IMR-90 (cell line): ENCODE data around the gene BCAR1.

Source experiments
- CEBPB ChIP-seq: IDR thresholded peaks from 2 replicates; pipeline ENCODE4 v1.6.1; 2012; ENCODE audit warnings: low read depth, low read length, improper control_type of control experiment
- CHD1 ChIP-seq: IDR thresholded peaks from 2 replicates; pipeline ENCODE4 v1.6.1; 2012; ENCODE audit warnings: low read depth, low read length, improper control_type of control experiment
- FOS ChIP-seq: fragments of 150-350 bp; IDR thresholded peaks from 2 replicates; pipeline ENCODE4 v1.6.1; 2016; ENCODE audit warnings: low read depth, low read length
- MAFK ChIP-seq: IDR thresholded peaks from 2 replicates; pipeline ENCODE4 v1.6.1; 2012; ENCODE audit warnings: low read depth, low read length, improper control_type of control experiment
- MAZ ChIP-seq: IDR thresholded peaks from 2 replicates; pipeline ENCODE4 v1.6.1; 2012; ENCODE audit warnings: low read depth, mild to moderate bottlenecking, low read length, improper control_type of control experiment, moderate library complexity, borderline replicate concordance
- POLR2A ChIP-seq: IDR thresholded peaks from 2 replicates; pipeline ENCODE4 v1.6.1; 2012; ENCODE audit warnings: mild to moderate bottlenecking, low read depth, low read length
- RAD21 ChIP-seq: IDR thresholded peaks from 2 replicates; pipeline ENCODE4 v1.6.1; 2012; ENCODE audit warnings: low read length, improper control_type of control experiment
- RFX5 ChIP-seq: IDR thresholded peaks from 2 replicates; pipeline ENCODE4 v1.8.0; 2012; ENCODE audit warnings: low read depth, mild to moderate bottlenecking, low read length, moderate library complexity
- SMC3 ChIP-seq: fragments of 150-350 bp; IDR thresholded peaks from 2 replicates; pipeline ENCODE4 v1.6.1; 2016; ENCODE audit warnings: low read depth, mild to moderate bottlenecking, antibody characterized with exemption, low read length, moderate library complexity
- TF ChIP-seq, protein P1 (sequence below): conservative IDR thresholded peaks from 2 replicates; pipeline ENCODE4 v1.5.1; 2012; ENCODE audit warnings: mild to moderate bottlenecking, low read depth, low read length, improper control_type of control experiment

DNA sequence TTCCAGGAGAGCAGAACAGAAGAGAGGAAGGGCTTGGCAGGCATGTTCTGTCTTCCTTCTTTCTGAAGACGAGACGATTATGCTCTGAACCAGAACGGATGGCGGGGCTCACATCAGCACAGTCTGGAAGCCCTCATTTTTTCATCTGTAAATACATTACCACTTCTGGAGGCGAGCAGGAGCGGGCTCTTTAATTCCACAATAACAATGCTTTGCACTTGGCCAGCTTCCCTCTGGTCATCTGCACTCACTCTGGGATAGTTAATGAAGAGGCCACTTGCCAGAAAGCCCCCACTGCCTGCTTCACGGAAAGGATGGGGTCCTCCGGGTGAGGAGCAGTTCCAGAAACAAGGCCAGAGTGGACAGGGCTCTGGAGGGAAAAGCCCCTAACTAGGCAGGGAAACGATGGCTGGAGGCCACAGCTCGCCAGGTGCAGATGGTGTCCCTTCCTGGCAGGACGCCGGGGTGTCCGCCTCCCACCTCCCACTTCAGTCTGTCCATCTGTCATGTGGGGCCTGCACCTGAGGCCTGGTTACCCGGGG lies 13.1 kb upstream of the BCAR1 start:
- no peak for TF ChIP-seq POLR2A
- no peak for TF ChIP-seq FOS
- TF ChIP-seq, protein P1, sequence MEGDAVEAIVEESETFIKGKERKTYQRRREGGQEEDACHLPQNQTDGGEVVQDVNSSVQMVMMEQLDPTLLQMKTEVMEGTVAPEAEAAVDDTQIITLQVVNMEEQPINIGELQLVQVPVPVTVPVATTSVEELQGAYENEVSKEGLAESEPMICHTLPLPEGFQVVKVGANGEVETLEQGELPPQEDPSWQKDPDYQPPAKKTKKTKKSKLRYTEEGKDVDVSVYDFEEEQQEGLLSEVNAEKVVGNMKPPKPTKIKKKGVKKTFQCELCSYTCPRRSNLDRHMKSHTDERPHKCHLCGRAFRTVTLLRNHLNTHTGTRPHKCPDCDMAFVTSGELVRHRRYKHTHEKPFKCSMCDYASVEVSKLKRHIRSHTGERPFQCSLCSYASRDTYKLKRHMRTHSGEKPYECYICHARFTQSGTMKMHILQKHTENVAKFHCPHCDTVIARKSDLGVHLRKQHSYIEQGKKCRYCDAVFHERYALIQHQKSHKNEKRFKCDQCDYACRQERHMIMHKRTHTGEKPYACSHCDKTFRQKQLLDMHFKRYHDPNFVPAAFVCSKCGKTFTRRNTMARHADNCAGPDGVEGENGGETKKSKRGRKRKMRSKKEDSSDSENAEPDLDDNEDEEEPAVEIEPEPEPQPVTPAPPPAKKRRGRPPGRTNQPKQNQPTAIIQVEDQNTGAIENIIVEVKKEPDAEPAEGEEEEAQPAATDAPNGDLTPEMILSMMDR, result no peak
- TF ChIP-seq RAD21, result no peak
- TF ChIP-seq MAFK, result no peak
- no peak for TF ChIP-seq CHD1
- no peak for TF ChIP-seq MAZ
- TF ChIP-seq CEBPB, result no peak
- TF ChIP-seq SMC3, result no peak
- no peak for TF ChIP-seq RFX5
